Mucosa of rectum (tissue), 2 donors: ENCODE data around the gene RASAL3.
"Not testable (repeated sequence)": the region's sequence is repeated elsewhere in the genome, so short reads cannot be mapped to it uniquely, and the experiment has no call there.

ENCODE experiments used
- H3K27ac ChIP-seq, 2 donors: one replicate each; pipeline ENCODE4 v1.7.0; 2013; ENCODE audit warnings: inconsistent platforms in 2 of 2, low read depth in 2 of 2, low read length in 2 of 2
- H3K27me3 ChIP-seq, 2 donors: one replicate each; pipeline ENCODE4 v1.7.0; 2013; ENCODE audit warnings: low read length in 2 of 2; ENCODE audit not compliant: control insufficient read depth in 2 of 2, insufficient read depth in 2 of 2
- H3K36me3 ChIP-seq, 2 donors: one replicate each; pipeline ENCODE4 v1.7.0; 2013; ENCODE audit warnings: low read length in 2 of 2; ENCODE audit not compliant: control insufficient read depth in 2 of 2, insufficient read depth in 2 of 2
- H3K4me1 ChIP-seq, 2 donors: one replicate each; pipeline ENCODE4 v1.7.0; 2013; ENCODE audit warnings: low read length in 2 of 2, mild to moderate bottlenecking in 1 of 2; ENCODE audit not compliant: control insufficient read depth in 2 of 2, insufficient read depth in 2 of 2
- H3K4me3 ChIP-seq, 2 donors: one replicate each; pipeline ENCODE4 v1.7.0; 2013; ENCODE audit warnings: low read length in 2 of 2
- H3K9ac ChIP-seq, 2 donors: one replicate each; pipeline ENCODE4 v1.7.0; 2013; ENCODE audit warnings: low read length in 2 of 2, low read depth in 1 of 2, mild to moderate bottlenecking in 1 of 2
- H3K9me3 ChIP-seq, 2 donors: one replicate each; pipeline ENCODE4 v1.7.0; 2013; ENCODE audit warnings: low read length in 2 of 2; ENCODE audit not compliant: control insufficient read depth in 2 of 2
- donor health status: healthy.
- donor health status: Normal muscosa, but diverticular disease.

Gene RASAL3

DNA sequence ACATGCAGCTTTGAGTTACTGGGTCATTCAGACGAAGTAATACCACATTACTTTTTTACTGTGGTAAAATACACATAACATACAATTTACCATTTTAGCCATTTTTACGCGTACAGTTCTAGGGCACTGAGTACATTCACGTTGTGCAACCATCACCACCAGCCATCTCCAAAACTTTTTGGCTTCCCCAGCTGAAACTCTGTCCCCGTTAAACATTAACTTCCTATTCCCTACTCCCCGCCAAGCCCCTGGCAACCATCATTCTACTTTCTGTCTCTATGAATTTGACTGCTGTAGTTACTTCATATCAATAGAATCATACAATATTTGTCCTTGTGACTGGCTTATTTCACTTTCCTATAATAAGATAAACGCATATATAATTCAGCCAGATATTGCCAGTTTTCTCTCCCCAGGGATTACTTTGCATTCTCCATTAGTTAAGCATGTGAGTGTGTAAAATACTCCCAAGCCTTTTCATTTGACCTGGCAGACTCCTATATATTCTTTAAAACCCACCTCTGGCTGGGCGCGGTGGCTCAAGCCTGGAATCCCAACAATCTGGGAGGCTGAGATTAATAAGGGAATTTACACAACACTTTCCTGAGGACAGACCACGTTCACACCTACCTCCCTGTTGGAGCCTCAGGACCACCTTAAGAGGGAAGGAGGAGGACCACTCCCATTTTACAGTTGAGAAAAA is 34.0 kb upstream of the RASAL3 start:
- no peak overlapping the region for H3K4me3 ChIP-seq
- H3K9ac ChIP-seq, result no peak overlapping the region
- H3K27me3 ChIP-seq, result peaks cover 0 to 2% of the 10 kb centered on the region in 2 donors
- no peaks in the 10 kb centered on the region for H3K4me1 ChIP-seq
- no peak overlapping the region for H3K27ac ChIP-seq
- H3K9me3 ChIP-seq, result no peaks in the 10 kb centered on the region
- no peaks in the 10 kb centered on the region for H3K36me3 ChIP-seq

DNA sequence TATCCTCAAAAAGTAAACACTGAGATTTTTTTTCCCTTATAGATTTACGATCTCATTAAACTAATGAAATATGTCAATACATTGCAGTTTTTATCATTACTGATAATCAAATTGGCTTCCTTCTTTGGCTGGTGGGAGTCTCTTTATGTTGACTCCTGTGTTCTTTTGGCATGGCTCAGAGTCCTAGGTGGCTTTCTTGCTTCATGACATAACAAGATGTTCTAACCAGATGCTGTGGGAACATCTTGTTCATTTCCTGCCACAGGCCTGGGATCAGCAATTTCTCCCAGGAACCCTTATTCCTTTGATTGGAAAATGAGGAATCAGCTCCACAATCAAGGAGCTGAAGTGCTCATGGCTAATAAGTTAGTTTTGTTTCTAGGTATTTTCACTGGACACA is 30.8 kb upstream of the RASAL3 start:
- no peak overlapping the region for H3K9ac ChIP-seq
- no peak overlapping the region for H3K4me3 ChIP-seq
- H3K36me3 ChIP-seq, result no peaks in the 10 kb centered on the region
- H3K27me3 ChIP-seq, result no peaks in the 10 kb centered on the region
- no peak overlapping the region for H3K27ac ChIP-seq
- no peaks in the 10 kb centered on the region for H3K9me3 ChIP-seq
- H3K4me1 ChIP-seq, result no peaks in the 10 kb centered on the region

- no peak overlapping the region for H3K27ac ChIP-seq
- H3K9me3 ChIP-seq, result no peaks in the 10 kb centered on the region
- H3K9ac ChIP-seq, result no peak overlapping the region
- no peaks in the 10 kb centered on the region for H3K27me3 ChIP-seq
- no peaks in the 10 kb centered on the region for H3K36me3 ChIP-seq
- no peak overlapping the region for H3K4me3 ChIP-seq
- H3K4me1 ChIP-seq, result no peaks in the 10 kb centered on the region
Observed at GRCh38 chr19:15488489-15489226, 24.3 kb upstream of the RASAL3 start.

GRCh38 chr19:15487038-15487437 is 22.7 kb upstream of the RASAL3 start:
- Histone ChIP-seq H3K27ac (no peak overlapping the region), H3K9ac (no peak overlapping the region), H3K36me3 (no peaks in the 10 kb centered on the region), H3K4me3 (no peak overlapping the region), H3K9me3 (no peaks in the 10 kb centered on the region), H3K4me1 (no peaks in the 10 kb centered on the region), H3K27me3 (no peaks in the 10 kb centered on the region)

DNA sequence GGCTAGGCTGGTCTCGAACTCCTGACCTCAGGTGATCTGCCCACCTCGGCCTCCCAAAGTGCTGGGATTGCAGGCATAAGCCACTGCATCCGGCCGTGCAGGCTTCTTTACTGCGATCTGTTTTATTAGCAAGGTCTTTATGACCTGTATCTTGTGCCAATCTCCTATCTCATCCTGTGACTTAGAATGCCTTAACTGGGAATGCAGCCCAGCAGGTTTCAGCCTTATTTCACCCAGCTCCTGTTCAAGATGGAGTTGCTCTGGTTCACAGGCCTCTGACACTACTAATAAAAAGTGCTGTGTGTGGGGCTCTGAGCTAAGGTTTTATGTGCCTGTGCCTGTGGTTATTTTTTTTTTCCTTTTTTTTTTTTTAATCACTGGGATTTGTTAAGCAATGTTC is 21.4 kb upstream of the RASAL3 start:
- H3K27ac ChIP-seq, H3K9ac ChIP-seq, H3K4me3 ChIP-seq, H3K36me3 ChIP-seq, H3K4me1 ChIP-seq, H3K9me3 ChIP-seq, H3K27me3 ChIP-seq: not testable (repeated sequence)

- H3K9me3 ChIP-seq, H3K36me3 ChIP-seq, H3K4me1 ChIP-seq, H3K27ac ChIP-seq, H3K4me3 ChIP-seq, H3K9ac ChIP-seq, H3K27me3 ChIP-seq: not testable (repeated sequence)
Observed at GRCh38 chr19:15480996-15481395, 16.7 kb upstream of the RASAL3 start.

- Histone ChIP-seq H3K4me1 (no peaks in the 10 kb centered on the region), H3K27me3 (no peaks in the 10 kb centered on the region), H3K36me3 (no peaks in the 10 kb centered on the region), H3K4me3 (no peak within 1 kb of the TSS), H3K9ac (no peak within 1 kb of the TSS), H3K27ac (no peak within 1 kb of the TSS), H3K9me3 (no peaks in the 10 kb centered on the region)
Observed at GRCh38 chr19:15479391-15480345, 15.3 kb upstream of the RASAL3 start, which contains the start of gene PGLYRP2. Gene PGLYRP2, minus strand, starts transcription at chr19:15479501. Its CDS starts 130 bp downstream, at chr19:15479371.

DNA sequence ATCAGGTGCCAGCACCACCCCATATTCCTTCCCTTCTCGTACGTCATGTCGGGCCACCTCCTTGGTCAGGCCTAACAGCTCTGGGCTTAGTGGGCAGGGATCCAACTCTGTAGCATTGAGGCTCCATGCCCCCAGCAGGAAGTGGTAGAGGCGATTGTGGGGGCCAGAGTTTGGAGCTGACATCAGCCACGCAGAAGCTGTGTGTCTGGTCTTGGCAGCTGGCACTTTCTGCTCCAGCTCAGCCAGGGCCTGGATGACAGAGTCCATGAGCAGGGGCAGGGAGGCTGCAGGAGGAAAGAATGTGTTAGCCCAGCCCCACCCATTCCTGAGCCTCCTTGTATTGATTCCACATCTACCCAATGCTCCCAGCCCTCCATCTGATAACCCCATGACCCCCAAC is 12.0 kb upstream of the RASAL3 start:
- Histone ChIP-seq H3K27me3 (no peaks in the 10 kb centered on the region), H3K27ac (no peak overlapping the region), H3K4me1 (no peaks in the 10 kb centered on the region), H3K36me3 (no peaks in the 10 kb centered on the region), H3K4me3 (no peak overlapping the region), H3K9me3 (no peaks in the 10 kb centered on the region), H3K9ac (no peak overlapping the region)

GRCh38 chr19:15475611-15476010 is 11.3 kb upstream of the RASAL3 start:
- no peak overlapping the region for H3K9ac ChIP-seq
- no peak overlapping the region for H3K4me3 ChIP-seq
- no peaks in the 10 kb centered on the region for H3K36me3 ChIP-seq
- no peaks in the 10 kb centered on the region for H3K4me1 ChIP-seq
- no peaks in the 10 kb centered on the region for H3K27me3 ChIP-seq
- H3K27ac ChIP-seq, result no peak overlapping the region
- no peaks in the 10 kb centered on the region for H3K9me3 ChIP-seq

- Histone ChIP-seq H3K9me3 (no peaks in the 10 kb centered on the region), H3K36me3 (no peaks in the 10 kb centered on the region), H3K4me1 (no peaks in the 10 kb centered on the region), H3K4me3 (no peak overlapping the region), H3K27me3 (no peaks in the 10 kb centered on the region), H3K27ac (no peak overlapping the region), H3K9ac (no peak overlapping the region)
Observed at GRCh38 chr19:15475169-15475568, 10.8 kb upstream of the RASAL3 start.
